K562 (cell line): ENCODE results near the gene KCNG4. TPM values are rescaled to one million over a fixed set of nuclear protein-coding genes. Genes with fewer than 3 reads are reported as not detected.

Source experiments
- ATAC-seq: fragments of 200-7000 bp; cut with Tn5 transposase; 3 replicates; pipeline ENCODE4 v1.9.1; 2020; ENCODE audit warnings: moderate library complexity
- BruUV-seq: library from RNA; stranded (reverse); fragments of 400-500 nt; replicated peaks from 2 replicates; lab custom pipeline; 2021; lab: Mats Ljungman, UMichigan
- CTCF ChIA-PET: fragments of 300-600 bp; formaldehyde crosslinking; extraction: SDS; loops from one replicate; lab custom pipeline; 2021; ENCODE audit warnings: low intra/inter-chr PET ratio; lab: Yijun Ruan, JAX
- POLR2A ChIA-PET: fragments of 300-600, 350-650 bp; sonication (Branson Sonifier 250); formaldehyde crosslinking; extraction: SDS; loops from one replicate; lab custom pipeline; 2021; ENCODE audit warnings: antibody characterized with exemption, inconsistent platforms; lab: Yijun Ruan, JAX
- DNase-seq, 4 experiments: peaks; one replicate each; pipeline versions ENCODE4 v3.0.0 to v3.0.0-alpha.2; 2011 to 2018; ENCODE audit warnings: low spot score in 3 of 4, mixed read lengths in 3 of 4; ENCODE audit errors: extremely low read depth in 1 of 4
- FAIRE-seq: peaks from 2 replicates; lab custom pipeline; 2011; peaks lifted over from hg19 to GRCh38; lab: Jason Lieb, UNC
- H2AFZ ChIP-seq: 2 replicates; pipeline ENCODE4 v1.6.0; 2011; ENCODE audit warnings: low read depth, low read length, control low read depth, inconsistent platforms
- H3K27ac ChIP-seq: fragments of 200-600 bp; 3 replicates; pipeline ENCODE4 v1.8.0; 2011; ENCODE audit warnings: low read depth, mild to moderate bottlenecking, control low read depth, inconsistent platforms, low read length, moderate library complexity, mixed read lengths; ENCODE audit errors: extremely low read depth
- H3K27me3 ChIP-seq, 2 experiments: fragments of 300-600 bp in 1 of 2; 2 replicates in 1 of 2; 3 replicates in 1 of 2; pipeline versions ENCODE4 v1.6.0 to v1.8.0; 2011; ENCODE audit warnings: inconsistent platforms in 2 of 2, low read length in 2 of 2, mild to moderate bottlenecking in 1 of 2, mixed read lengths in 1 of 2, moderate library complexity in 1 of 2; ENCODE audit not compliant: control insufficient read depth in 2 of 2, insufficient read depth in 2 of 2
- H3K36me3 ChIP-seq: fragments of 300-600 bp; 3 replicates; pipeline ENCODE4 v1.8.0; 2011; ENCODE audit warnings: mild to moderate bottlenecking, low read length, inconsistent platforms; ENCODE audit not compliant: control insufficient read depth, insufficient read depth
- H3K4me1 ChIP-seq, 2 experiments: fragments of 200-600 bp in 1 of 2; replicated peaks in 1 of 2; 2 replicates in 1 of 2; 3 replicates in 1 of 2; pipeline versions ENCODE4 v1.5.1 to v1.8.0; 2011; ENCODE audit warnings: inconsistent platforms in 2 of 2, low read length in 2 of 2, mild to moderate bottlenecking in 1 of 2, mixed read lengths in 1 of 2, moderate library complexity in 1 of 2; ENCODE audit not compliant: control insufficient read depth in 2 of 2, insufficient read depth in 2 of 2
- H3K4me2 ChIP-seq: 2 replicates; pipeline ENCODE4 v1.6.1; 2011; ENCODE audit warnings: low read length, control low read depth, inconsistent platforms, mixed read lengths; ENCODE audit not compliant: insufficient read depth
- H3K4me3 ChIP-seq: fragments of 200-600 bp; sonication (generic), shearing (Covaris generic); 2 replicates; pipeline ENCODE4 v1.5.1; 2016; ENCODE audit warnings: control low read depth, inconsistent platforms
- H3K79me2 ChIP-seq: fragments of 200-600 bp; 3 replicates; pipeline ENCODE4 v1.8.0; 2011; ENCODE audit warnings: low read length, inconsistent platforms; ENCODE audit not compliant: control insufficient read depth, insufficient read depth
- H3K9ac ChIP-seq, 2 experiments: 2 replicates each; pipeline versions ENCODE4 v1.6.0 to v1.6.1; 2011; ENCODE audit warnings: low read depth in 2 of 2, low read length in 2 of 2, control low read depth in 1 of 2, inconsistent platforms in 1 of 2, mild to moderate bottlenecking in 1 of 2, mixed read lengths in 1 of 2; ENCODE audit not compliant: insufficient read depth in 1 of 2
- H3K9me1 ChIP-seq: one replicate; pipeline ENCODE4 v1.6.0; 2011; ENCODE audit warnings: inconsistent platforms, mild to moderate bottlenecking, low read length, moderate library complexity; ENCODE audit not compliant: control insufficient read depth, insufficient read depth
- H3K9me3 ChIP-seq: replicated peaks from 2 replicates; pipeline ENCODE4 v1.5.1; 2011; ENCODE audit warnings: low read depth, low read length, inconsistent platforms; ENCODE audit not compliant: control insufficient read depth, insufficient read depth
- H4K20me1 ChIP-seq: replicated peaks from 2 replicates; pipeline ENCODE4 v1.6.1; 2011; ENCODE audit warnings: low read length, inconsistent platforms, mixed read lengths; ENCODE audit not compliant: control insufficient read depth, insufficient read depth
- JUNB ChIP-seq: fragments of 450-650 bp; formaldehyde crosslinking; conservative IDR thresholded peaks from 2 replicates; pipeline ENCODE4 v1.4.0; 2020; ENCODE audit warnings: mild to moderate bottlenecking
- LCOR ChIP-seq: sonication (generic); formaldehyde crosslinking; IDR thresholded peaks from 2 replicates; pipeline ENCODE4 v1.8.0; 2022; ENCODE audit warnings: mild to moderate bottlenecking, missing genetic modification reagents
- MYBL2 ChIP-seq, 2 experiments: fragments of 450-650 bp in 1 of 2; sonication (generic) in 1 of 2; formaldehyde crosslinking in 1 of 2; IDR thresholded peaks; 2 replicates each; pipeline versions ENCODE4 v1.6.1 to v1.8.1; 2017 to 2022; ENCODE audit warnings: borderline replicate concordance in 1 of 2, inconsistent platforms in 1 of 2, low read depth in 1 of 2, mild to moderate bottlenecking in 1 of 2, missing genetic modification reagents in 1 of 2, moderate library complexity in 1 of 2
- SNRNP70 ChIP-seq: fragments of 200-400 bp; formaldehyde crosslinking; optimal IDR thresholded peaks from 2 replicates; pipeline ENCODE3; 2017; ENCODE audit warnings: low read depth, low read length
- ZBTB49 ChIP-seq: sonication (generic); formaldehyde crosslinking; IDR thresholded peaks from 2 replicates; pipeline ENCODE4 v1.8.0; 2022; ENCODE audit warnings: missing genetic modification reagents, mild to moderate bottlenecking, borderline replicate concordance
- ZNF444 ChIP-seq: fragments of 250-450 bp; sonication (Bioruptor Pico); IDR thresholded peaks from 2 replicates; pipeline ENCODE4 v1.4.0; 2020; ENCODE audit warnings: mild to moderate bottlenecking, moderate library complexity
- WGBS: fragments of 100-300 bp; shearing (Covaris generic); methylation state at CpG from one replicate; pipeline ENCODE4 v1.1.6; 2016; ENCODE audit warnings: low coverage, mixed read lengths; ENCODE audit not compliant: insufficient coverage; ENCODE audit errors: missing lambda C conversion rate; 5-methylcytosine and 5-hydroxymethylcytosine counted together
- in situ Hi-C: fragments of 300-500 bp; cut with MboI; formaldehyde crosslinking; loops from 4 replicates; pipeline ENCODE4 v1.15.0; 2018; ENCODE audit warnings: inconsistent platforms, mixed read lengths
- intact Hi-C: fragments of 100-400 bp; cut with micrococcal nuclease; formaldehyde crosslinking; loops from 2 replicates; pipeline ENCODE4 v1.14.2; 2022
- polyA plus RNA-seq, 8 experiments: library from polyadenylated mRNA; depleted of rRNA in 4 of 8; stranded (reverse) in 5 of 8; unstranded in 3 of 8; fragments of >200 nt; fragmentation: Nextera tagmentation in 2 of 8; fragmentation: Illumina TruSeq in 1 of 8; extraction: Ambion mirVana in 2 of 8; extraction: Trizol in 1 of 8; gene quantifications; 2 replicates each; pipeline versions ENCODE4 v1.2.1 to v1.2.3, GENCODE V29; 2011 to 2014; ENCODE audit warnings: inconsistent platforms in 1 of 8, missing spikeins in 1 of 8
- total RNA-seq, 7 experiments: library from RNA; depleted of rRNA in 6 of 7; stranded (reverse); fragments of >200 nt in 6 of 7; fragmentation: Illumina TruSeq in 2 of 7; extraction: Trizol in 2 of 7; gene quantifications; 2 replicates each; pipeline versions ENCODE4 v1.2.1 to v1.2.3, GENCODE V29; 2011 to 2021; ENCODE audit warnings: low replicate concordance in 1 of 7
- TF ChIP-seq, protein P1 (sequence below): sonication (generic); formaldehyde crosslinking; IDR thresholded peaks from 2 replicates; pipeline ENCODE4 v1.8.0; 2022; ENCODE audit warnings: mild to moderate bottlenecking, missing genetic modification reagents
- TF ChIP-seq, protein P2 (sequence below): fragments of 450-650 bp; IDR thresholded peaks from 2 replicates; pipeline ENCODE4 v1.6.1; 2016; ENCODE audit warnings: low read depth, mild to moderate bottlenecking, moderate library complexity
- TF ChIP-seq, protein P3 (sequence below), 2 experiments: IDR thresholded peaks; 2 replicates each; pipeline ENCODE4 v1.6.1; 2012; ENCODE audit warnings: improper control_type of control experiment in 2 of 2, low read depth in 2 of 2, low read length in 2 of 2, borderline replicate concordance in 1 of 2

KCNG4 gene
- total and polyA plus RNA-seq, 9 of the 15 experiments (the other 6 are each of a cell fraction or from before 2014, with no cell fraction given) = not detected

DNA sequence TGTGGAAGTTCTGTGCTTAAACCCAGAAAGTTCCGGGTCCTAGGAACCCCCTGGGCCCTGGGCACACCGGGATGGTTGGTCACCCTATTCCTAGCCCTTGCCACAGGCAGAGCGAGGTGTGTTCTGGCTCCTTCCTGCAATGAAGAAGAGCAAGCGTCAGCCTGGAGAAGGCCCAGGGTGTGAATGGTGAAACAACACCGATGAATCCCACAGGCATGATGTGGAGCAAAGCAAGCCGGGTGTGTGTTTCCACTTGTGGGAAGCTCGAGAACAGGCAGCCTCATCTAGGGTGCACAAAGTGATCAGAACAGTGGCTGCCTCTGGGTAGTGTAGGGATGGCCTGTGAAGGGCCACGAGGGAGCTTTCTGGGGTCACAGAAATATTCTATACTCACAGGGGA, 13.8 kb downstream of the KCNG4 start (continued):
- TF ChIP-seq, protein P1, sequence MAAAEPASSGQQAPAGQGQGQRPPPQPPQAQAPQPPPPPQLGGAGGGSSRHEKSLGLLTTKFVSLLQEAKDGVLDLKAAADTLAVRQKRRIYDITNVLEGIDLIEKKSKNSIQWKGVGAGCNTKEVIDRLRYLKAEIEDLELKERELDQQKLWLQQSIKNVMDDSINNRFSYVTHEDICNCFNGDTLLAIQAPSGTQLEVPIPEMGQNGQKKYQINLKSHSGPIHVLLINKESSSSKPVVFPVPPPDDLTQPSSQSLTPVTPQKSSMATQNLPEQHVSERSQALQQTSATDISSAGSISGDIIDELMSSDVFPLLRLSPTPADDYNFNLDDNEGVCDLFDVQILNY (CRISPR knock-in tag) = no peak
- no peak for TF ChIP-seq LCOR (CRISPR knock-in tag)
- TF ChIP-seq, protein P2, sequence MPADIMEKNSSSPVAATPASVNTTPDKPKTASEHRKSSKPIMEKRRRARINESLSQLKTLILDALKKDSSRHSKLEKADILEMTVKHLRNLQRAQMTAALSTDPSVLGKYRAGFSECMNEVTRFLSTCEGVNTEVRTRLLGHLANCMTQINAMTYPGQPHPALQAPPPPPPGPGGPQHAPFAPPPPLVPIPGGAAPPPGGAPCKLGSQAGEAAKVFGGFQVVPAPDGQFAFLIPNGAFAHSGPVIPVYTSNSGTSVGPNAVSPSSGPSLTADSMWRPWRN = no peak
- no peak for TF ChIP-seq ZBTB49
- TF ChIP-seq, all 486 proteins: peak for 0

- H3K4me1 ChIP-seq = peaks cover 13 to 18% of the 10 kb centered on the region in 2 experiments
- H3K36me3 ChIP-seq = no peaks in the 10 kb centered on the region
- H3K4me2 ChIP-seq = no peak overlapping the region
- no peak overlapping the region for H3K27ac ChIP-seq
- BruUV-seq = no TSS peak
- peaks cover 4% of the 10 kb centered on the region; the same call in 1 of the 2 replicates for H4K20me1 ChIP-seq
- no peak overlapping the region for H2AFZ ChIP-seq
- H3K27me3 ChIP-seq = peaks cover 45 to 66% of the 10 kb centered on the region in 2 experiments
- ChIA-PET POLR2A (no interaction called here), CTCF (no interaction called here)
- H3K9ac ChIP-seq = no peak overlapping the region
- FAIRE-seq = no peak
- intact Hi-C loops (no loop called here), in situ Hi-C loops (no loop called here)
- ATAC-seq = no peak
- no peak overlapping the region for H3K4me3 ChIP-seq
- no peaks in the 10 kb centered on the region for H3K79me2 ChIP-seq
- no peak for TF ChIP-seq JUNB
- TF ChIP-seq, protein P3, sequence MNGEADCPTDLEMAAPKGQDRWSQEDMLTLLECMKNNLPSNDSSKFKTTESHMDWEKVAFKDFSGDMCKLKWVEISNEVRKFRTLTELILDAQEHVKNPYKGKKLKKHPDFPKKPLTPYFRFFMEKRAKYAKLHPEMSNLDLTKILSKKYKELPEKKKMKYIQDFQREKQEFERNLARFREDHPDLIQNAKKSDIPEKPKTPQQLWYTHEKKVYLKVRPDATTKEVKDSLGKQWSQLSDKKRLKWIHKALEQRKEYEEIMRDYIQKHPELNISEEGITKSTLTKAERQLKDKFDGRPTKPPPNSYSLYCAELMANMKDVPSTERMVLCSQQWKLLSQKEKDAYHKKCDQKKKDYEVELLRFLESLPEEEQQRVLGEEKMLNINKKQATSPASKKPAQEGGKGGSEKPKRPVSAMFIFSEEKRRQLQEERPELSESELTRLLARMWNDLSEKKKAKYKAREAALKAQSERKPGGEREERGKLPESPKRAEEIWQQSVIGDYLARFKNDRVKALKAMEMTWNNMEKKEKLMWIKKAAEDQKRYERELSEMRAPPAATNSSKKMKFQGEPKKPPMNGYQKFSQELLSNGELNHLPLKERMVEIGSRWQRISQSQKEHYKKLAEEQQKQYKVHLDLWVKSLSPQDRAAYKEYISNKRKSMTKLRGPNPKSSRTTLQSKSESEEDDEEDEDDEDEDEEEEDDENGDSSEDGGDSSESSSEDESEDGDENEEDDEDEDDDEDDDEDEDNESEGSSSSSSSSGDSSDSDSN (IDR thresholded peaks at IDR 0.05; ENCODE audit: borderline replicate concordance in 1 of 2, low read depth in 2 of 2, low read length in 2 of 2) = no peak
- TF ChIP-seq ZNF444 (CRISPR knock-in tag) = no peak
- no peak for TF ChIP-seq MYBL2 (IDR thresholded peaks at IDR 0.05; ENCODE audit: low read depth)
- no peak for TF ChIP-seq MYBL2 (CRISPR knock-in tag; IDR thresholded peaks at IDR 0.05; ENCODE audit: borderline replicate concordance)
- TF ChIP-seq SNRNP70 = no peak
- TF ChIP-seq, all 486 proteins: peak for 0
- Histone ChIP-seq H3K9me1 (no peaks in the 10 kb centered on the region), H3K9me3 (no peaks in the 10 kb centered on the region)
- WGBS = 10% methylated on average over 7 of the region's 7 CpGs
- no peak for DNase-seq
These were observed 14.2 kb downstream of the KCNG4 start for GRCh38 chr16:84225571-84225970.
